Measurements from ENCODE around the gene PTPN6.

GRCh38 chr12:6961695-6962284, 10.6 kb downstream of the PTPN6 start:
- TF ChIP-seq EZH2phosphoT487 (IDR thresholded peaks at IDR 0.05; ENCODE audit: borderline replicate concordance, low read length): no peak
- TF ChIP-seq CTCF (IDR thresholded peaks at IDR 0.05; ENCODE audit: low read depth, low read length, poor library complexity, severe bottlenecking): peak; percentile 58

All from DOHH2 (cell line).